Urinary bladder (tissue), 4 donors: ENCODE data around the gene CS. TPM values are rescaled to one million over a fixed set of nuclear protein-coding genes. Genes with fewer than 3 reads are reported as not detected.
"Not testable (repeated sequence)": the region's sequence is repeated elsewhere in the genome, so short reads cannot be mapped to it uniquely, and the experiment has no call there.

Experiments
- DNase-seq: peaks from one replicate; pipeline ENCODE4 v3.0.0-alpha.2; 2015; ENCODE audit errors: extremely low spot score
- H3K27ac ChIP-seq: one replicate; pipeline ENCODE4 v1.5.1; 2013; ENCODE audit warnings: low read depth, mild to moderate bottlenecking, moderate library complexity
- H3K36me3 ChIP-seq: one replicate; pipeline ENCODE4 v1.6.1; 2013; ENCODE audit warnings: mild to moderate bottlenecking, moderate library complexity; ENCODE audit not compliant: insufficient read depth
- H3K4me1 ChIP-seq: one replicate; pipeline ENCODE4 v1.6.1; 2013; ENCODE audit warnings: mild to moderate bottlenecking, moderate library complexity; ENCODE audit not compliant: insufficient read depth
- H3K4me3 ChIP-seq: one replicate; pipeline ENCODE4 v1.5.1; 2013; ENCODE audit warnings: low read depth, low read length
- WGBS: extraction: QIAGEN DNeasy Blood & Tissue Kit; methylation state at CpG from one replicate; pipeline ENCODE4 v1.1.7; 2013; 5-methylcytosine and 5-hydroxymethylcytosine counted together
- polyA plus RNA-seq: library from polyadenylated mRNA; stranded (reverse); fragments of 200-250 nt; gene quantifications from one replicate; pipeline ENCODE4 v1.2.3, GENCODE V29; 2013
- total RNA-seq: library from RNA; depleted of rRNA; stranded (reverse); fragments of >200 nt; gene quantifications from one replicate; pipeline ENCODE4 v1.2.3, GENCODE V29; 2014
- donor health status: healthy with polysubstance abuse.
- donor health status: healthy.

Gene CS
- total RNA-seq = 64.3 TPM
- polyA plus RNA-seq = 101 TPM

- Histone ChIP-seq H3K4me3 (peak within 1 kb of the TSS; percentile 71), H3K4me1 (no peaks in the 10 kb centered on the region), H3K27ac (peak within 1 kb of the TSS; percentile 82), H3K36me3 (no peaks in the 10 kb centered on the region)
- under 1% methylated on average over 63 of the region's 63 CpGs for WGBS
- DNase-seq = peak; percentile 96
Measured at GRCh38 chr12:56299853-56300643, at the start of gene CS. CS (minus strand) TSS chr12:56300330; CDS start chr12:56300201, 129 bp downstream.

DNA sequence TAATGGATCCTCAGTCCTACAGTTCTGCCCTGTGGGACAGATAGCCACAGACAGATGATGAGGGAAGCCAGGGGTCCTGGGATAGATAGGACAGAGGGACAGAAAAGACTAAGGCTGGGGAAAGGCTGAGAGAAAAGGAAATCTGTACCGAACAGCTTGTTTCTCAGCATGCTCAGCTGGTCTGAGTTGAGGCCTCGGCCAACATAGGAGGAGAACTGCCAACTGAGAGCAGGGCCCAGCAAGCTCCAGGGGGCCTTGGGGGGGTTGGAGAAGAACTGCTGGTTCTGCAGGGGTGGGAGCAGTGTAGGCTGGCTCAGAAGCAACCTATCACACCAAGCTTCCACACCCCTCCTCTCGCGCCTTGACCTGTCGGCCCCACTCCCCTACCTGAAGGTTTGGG is 48.6 kb upstream of the CS start:
- no peak for DNase-seq
- Histone ChIP-seq H3K4me3 (no peak overlapping the region), H3K4me1 (no peaks in the 10 kb centered on the region), H3K36me3 (peaks cover 6% of the 10 kb centered on the region), H3K27ac (no peak overlapping the region)
- WGBS = 94% methylated on average over 5 of the region's 5 CpGs

DNA sequence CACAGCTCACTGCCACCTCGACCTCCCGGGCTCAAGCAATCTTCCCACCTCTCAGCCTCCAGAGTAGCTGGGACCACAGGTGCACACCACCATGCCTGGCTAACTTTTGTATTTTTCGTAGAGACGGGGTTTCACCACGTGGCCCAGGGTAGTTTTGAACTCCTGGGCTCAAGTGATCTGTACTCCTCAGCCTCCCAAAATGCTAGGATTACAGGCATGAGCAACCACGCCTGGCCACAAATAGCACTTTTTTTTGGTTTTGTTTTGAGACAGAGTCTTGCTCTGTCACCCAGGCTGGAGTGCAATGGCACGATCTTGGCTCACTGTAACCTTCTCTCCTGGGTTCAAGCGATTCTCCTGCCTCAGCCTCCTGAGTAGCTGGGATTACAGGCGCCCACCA is 47.1 kb upstream of the CS start:
- 93% methylated on average over 9 of the region's 9 CpGs for WGBS
- not testable (repeated sequence) for H3K36me3 ChIP-seq, DNase-seq

DNA sequence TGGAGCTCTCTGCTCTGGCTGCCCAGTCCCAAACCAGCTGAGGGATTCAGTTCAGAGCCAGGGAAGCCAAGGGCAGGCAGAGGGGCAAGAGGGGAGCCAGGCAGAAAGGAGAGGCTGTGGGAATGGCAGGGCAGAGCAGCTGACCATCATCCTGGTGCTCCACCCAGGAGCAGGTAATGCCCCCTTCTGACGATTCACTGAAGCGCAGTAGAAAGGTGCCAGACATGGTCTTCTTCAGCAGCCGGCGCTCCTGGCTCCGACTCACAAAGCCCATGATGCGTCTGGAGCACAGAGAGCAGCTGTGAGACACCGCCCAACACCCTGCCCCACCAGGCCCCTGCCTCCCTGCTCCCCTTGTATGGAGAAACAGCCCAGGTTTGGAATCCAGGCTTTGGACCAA is 46.5 kb upstream of the CS start:
- no peak overlapping the region for H3K27ac ChIP-seq
- no peak for DNase-seq
- peaks cover 6% of the 10 kb centered on the region for H3K36me3 ChIP-seq
- H3K4me1 ChIP-seq = no peaks in the 10 kb centered on the region
- WGBS = 73% methylated on average over 7 of the region's 7 CpGs
- no peak overlapping the region for H3K4me3 ChIP-seq

More for the DNA sequence above, 47.1 kb upstream of the CS start:
- not testable (repeated sequence) for H3K27ac ChIP-seq, H3K4me1 ChIP-seq, H3K4me3 ChIP-seq

DNA sequence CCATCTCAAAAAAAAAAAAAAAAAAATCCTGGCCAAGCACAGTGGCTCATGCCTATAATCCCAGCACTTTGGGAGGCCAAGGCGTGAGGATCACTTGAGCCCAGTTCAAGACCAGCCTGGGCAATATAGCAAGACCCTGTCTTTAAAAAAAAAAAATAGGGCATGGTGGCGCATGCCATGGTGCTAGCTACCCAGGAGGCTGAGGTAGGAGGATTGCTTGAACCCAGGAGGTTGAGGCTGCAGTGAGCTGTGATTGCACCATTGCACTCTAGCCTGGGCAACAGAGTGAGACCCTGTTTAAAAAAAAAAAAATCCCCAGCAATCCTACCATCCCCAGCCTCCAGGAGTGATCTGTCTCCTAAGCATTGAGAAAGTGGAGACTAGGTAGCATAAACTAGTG is 42.2 kb upstream of the CS start:
- 97% methylated on average over 2 of the region's 2 CpGs for WGBS
- not testable (repeated sequence) for H3K4me1 ChIP-seq, H3K36me3 ChIP-seq, H3K4me3 ChIP-seq, H3K27ac ChIP-seq, DNase-seq

GRCh38 chr12:56341616-56342015 is 41.5 kb upstream of the CS start:
- H3K4me3 ChIP-seq = no peak overlapping the region
- no peaks in the 10 kb centered on the region for H3K36me3 ChIP-seq
- no peaks in the 10 kb centered on the region for H3K4me1 ChIP-seq
- DNase-seq = no peak
- 24% methylated on average over 1 of the region's 1 CpG for WGBS
- H3K27ac ChIP-seq = no peak overlapping the region

DNA sequence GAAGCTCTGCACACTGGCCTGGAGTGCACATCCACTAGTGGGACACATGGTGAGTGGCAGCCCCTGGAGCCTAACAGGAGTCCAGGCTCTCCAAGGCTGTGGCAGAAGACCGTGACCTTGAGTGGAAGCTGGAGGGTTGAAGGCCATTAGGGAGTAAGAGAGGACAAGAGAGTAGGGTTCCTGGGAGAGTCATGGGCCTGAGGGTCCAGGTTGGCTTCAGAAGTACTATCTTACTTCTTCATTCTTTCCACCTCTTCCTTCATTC is 39.0 kb upstream of the CS start:
- Histone ChIP-seq H3K4me1 (no peaks in the 10 kb centered on the region), H3K27ac (peak overlapping the region; percentile 31), H3K36me3 (no peaks in the 10 kb centered on the region), H3K4me3 (no peak overlapping the region)
- DNase-seq = no peak
- 85% methylated on average over 1 of the region's 1 CpG for WGBS

GRCh38 chr12:56338308-56339157 is 38.4 kb upstream of the CS start, which contains the start of gene IL23A:
IL23A (plus strand) TSS chr12:56338884; CDS start chr12:56339045, 161 bp downstream.
- H3K4me3 ChIP-seq = no peak within 1 kb of the TSS
- no peaks in the 10 kb centered on the region for H3K36me3 ChIP-seq
- H3K27ac ChIP-seq = peak within 1 kb of the TSS; percentile 31
- no peak for DNase-seq
- no peaks in the 10 kb centered on the region for H3K4me1 ChIP-seq
- WGBS = 26% methylated on average over 9 of the region's 9 CpGs

GRCh38 chr12:56337753-56338251 is 37.7 kb upstream of the CS start:
- WGBS = 84% methylated on average over 8 of the region's 8 CpGs
- no peak overlapping the region for H3K4me3 ChIP-seq
- H3K4me1 ChIP-seq = peaks cover 1% of the 10 kb centered on the region
- DNase-seq = no peak
- no peak overlapping the region for H3K27ac ChIP-seq
- H3K36me3 ChIP-seq = no peaks in the 10 kb centered on the region

GRCh38 chr12:56336361-56337167 is 36.4 kb upstream of the CS start:
- Histone ChIP-seq H3K4me1 (peaks cover 2% of the 10 kb centered on the region), H3K36me3 (no peaks in the 10 kb centered on the region), H3K27ac (no peak overlapping the region), H3K4me3 (no peak overlapping the region)
- DNase-seq = no peak
- WGBS = 83% methylated on average over 9 of the region's 9 CpGs

GRCh38 chr12:56335527-56335926 is 35.4 kb upstream of the CS start:
- H3K36me3 ChIP-seq, DNase-seq, H3K4me1 ChIP-seq, H3K4me3 ChIP-seq, H3K27ac ChIP-seq: not testable (repeated sequence)
- 96% methylated on average over 8 of the region's 8 CpGs for WGBS

DNA sequence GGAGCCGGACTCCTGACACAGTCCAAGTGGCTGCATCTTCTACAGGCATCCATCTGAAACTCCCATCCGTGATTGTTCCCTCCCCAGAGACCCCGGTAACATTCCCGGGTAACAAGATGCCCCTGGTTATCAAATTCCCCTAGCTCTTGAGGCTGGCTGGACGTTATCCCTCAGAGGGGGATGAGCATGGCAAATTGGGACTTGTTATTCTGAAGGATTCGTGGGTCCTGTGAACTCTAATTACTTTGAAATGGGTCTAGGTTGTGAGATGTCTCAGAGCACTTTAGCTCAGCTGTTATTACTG is 34.3 kb upstream of the CS start:
- Histone ChIP-seq H3K27ac (peak overlapping the region; percentile 86), H3K4me1 (peaks cover 2% of the 10 kb centered on the region), H3K36me3 (no peaks in the 10 kb centered on the region), H3K4me3 (peak overlapping the region; percentile 30)
- 7% methylated on average over 6 of the region's 6 CpGs for WGBS
- no peak for DNase-seq

GRCh38 chr12:56333679-56334489 is 33.8 kb upstream of the CS start, which contains the start of gene PAN2:
PAN2 (minus strand) TSS chr12:56334000; CDS start chr12:56333094, 906 bp downstream.
- Histone ChIP-seq H3K27ac (peak within 1 kb of the TSS; percentile 88), H3K4me3 (peak within 1 kb of the TSS; percentile 30), H3K4me1 (peaks cover 2% of the 10 kb centered on the region), H3K36me3 (no peaks in the 10 kb centered on the region)
- WGBS = under 1% methylated on average over 45 of the region's 45 CpGs
- DNase-seq = peak; percentile 94
